Heart left ventricle (tissue), 13 donors: ENCODE data around the gene DENND6B.

Experiments used
- POLR2A ChIP-seq, 2 donors: fragments of 450-650 bp; IDR thresholded peaks; one replicate each; pipeline ENCODE4 v1.6.1; 2017; ENCODE audit warnings: antibody characterized with exemption in 2 of 2, mild to moderate bottlenecking in 2 of 2, moderate library complexity in 2 of 2
- TF ChIP-seq, protein P1 (sequence below), 12 donors: fragments of 200-600 bp; sonication (generic) in 4 of 12; IDR thresholded peaks; one replicate each; pipeline versions ENCODE4 v1.5.0 to v1.8.0; 2018 to 2022; ENCODE audit warnings: antibody characterized with exemption in 12 of 12, mild to moderate bottlenecking in 5 of 12
- donor health status: ischemic (EF 13 %, LVEDD 7.1; RV severe dilation, severe dysfunction).
- donor health status: DM: no; HTN: yes; CAD: no.
- donor health status: DM: no; HTN: no; CAD: no.
- donor health status: ischemic (EF 25% LVEDD 6.9; RV normal size, moderate dysfunction).
- donor health status: ischemic (EF 25% LVEDD 5.7; RV mildly dilated, moderate dysfunction).
- donor health status: ischemic (EF 35%, LVEDD 5.7; RV mildly dilated, moderate dysfunction).
- donor health status: nonischemic (EF 11% LVEDD 7.7; RV severe dilation, severe dysfunction).
- donor health status: DM: yes; HTN: yes; CAD: no.
- donor health status: PGD.
- donor health status: ischemic (EF 29% LVEDD 5.4; RV normal size, mild dysfunction).
- donor health status: nonischemic (EF 23%, LVEDD 6.1; RV moderate dilation, normal function).

- TF ChIP-seq, protein P1, sequence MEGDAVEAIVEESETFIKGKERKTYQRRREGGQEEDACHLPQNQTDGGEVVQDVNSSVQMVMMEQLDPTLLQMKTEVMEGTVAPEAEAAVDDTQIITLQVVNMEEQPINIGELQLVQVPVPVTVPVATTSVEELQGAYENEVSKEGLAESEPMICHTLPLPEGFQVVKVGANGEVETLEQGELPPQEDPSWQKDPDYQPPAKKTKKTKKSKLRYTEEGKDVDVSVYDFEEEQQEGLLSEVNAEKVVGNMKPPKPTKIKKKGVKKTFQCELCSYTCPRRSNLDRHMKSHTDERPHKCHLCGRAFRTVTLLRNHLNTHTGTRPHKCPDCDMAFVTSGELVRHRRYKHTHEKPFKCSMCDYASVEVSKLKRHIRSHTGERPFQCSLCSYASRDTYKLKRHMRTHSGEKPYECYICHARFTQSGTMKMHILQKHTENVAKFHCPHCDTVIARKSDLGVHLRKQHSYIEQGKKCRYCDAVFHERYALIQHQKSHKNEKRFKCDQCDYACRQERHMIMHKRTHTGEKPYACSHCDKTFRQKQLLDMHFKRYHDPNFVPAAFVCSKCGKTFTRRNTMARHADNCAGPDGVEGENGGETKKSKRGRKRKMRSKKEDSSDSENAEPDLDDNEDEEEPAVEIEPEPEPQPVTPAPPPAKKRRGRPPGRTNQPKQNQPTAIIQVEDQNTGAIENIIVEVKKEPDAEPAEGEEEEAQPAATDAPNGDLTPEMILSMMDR (IDR thresholded peaks at IDR 0.05): no peak
- no peak for TF ChIP-seq POLR2A (IDR thresholded peaks at IDR 0.05)
These were observed 20.3 kb upstream of the DENND6B start for GRCh38 chr22:50347157-50347556.
